Activated naive CD4-positive, alpha-beta T cell treated with anti-CD3 and anti-CD28 coated beads, Interleukin-2, amount 10 ng/mL, durations not matched to agents 7 days and 5 days (primary cell): ENCODE results near the gene SP4.
A peak's percentile ranks its signal among the peaks of the same experiment; 100 is the strongest.

Experiments
- CTCF ChIA-PET: fragments of 350-600 bp; sonication (Branson Sonifier 250); formaldehyde crosslinking; loops from one replicate; lab custom pipeline; 2021; ENCODE audit warnings: antibody characterized with exemption; lab: Charles Lee
- DNase-seq: peaks from one replicate; pipeline ENCODE4 v3.0.0-alpha.2; 2020
- H3K27ac Mint-ChIP-seq: one replicate; pipeline ENCODE4 v1.8.0; 2021; ENCODE audit warnings: mild to moderate bottlenecking, moderate library complexity, mixed read lengths
- H3K27me3 Mint-ChIP-seq: one replicate; pipeline ENCODE4 v1.8.0; 2021; ENCODE audit warnings: mild to moderate bottlenecking, mixed read lengths
- H3K36me3 Mint-ChIP-seq: one replicate; pipeline ENCODE4 v1.8.0; 2021; ENCODE audit warnings: mixed read lengths
- H3K4me1 Mint-ChIP-seq: one replicate; pipeline ENCODE4 v1.8.0; 2021; ENCODE audit warnings: mixed read lengths
- H3K4me3 Mint-ChIP-seq: one replicate; pipeline ENCODE4 v1.8.0; 2021; ENCODE audit warnings: mild to moderate bottlenecking, moderate library complexity, mixed read lengths
- H3K9me3 Mint-ChIP-seq: one replicate; pipeline ENCODE4 v1.8.0; 2021; ENCODE audit warnings: mixed read lengths

Gene SP4

GRCh38 chr7:21462081-21462480 lies 34.2 kb downstream of the SP4 start:
- H3K27ac Mint-ChIP-seq = no peak overlapping the region
- CTCF ChIA-PET = no interaction called here
- peaks cover 13% of the 10 kb centered on the region for H3K4me1 Mint-ChIP-seq
- H3K27me3 Mint-ChIP-seq = no peaks in the 10 kb centered on the region
- H3K36me3 Mint-ChIP-seq = peaks cover 61% of the 10 kb centered on the region
- no peak overlapping the region for H3K4me3 Mint-ChIP-seq
- H3K9me3 Mint-ChIP-seq = peaks cover 14% of the 10 kb centered on the region
- DNase-seq = no peak

GRCh38 chr7:21463524-21463923 lies 35.6 kb downstream of the SP4 start:
- Mint-ChIP-seq H3K27me3 (no peaks in the 10 kb centered on the region), H3K4me1 (peaks cover 13% of the 10 kb centered on the region), H3K27ac (no peak overlapping the region), H3K36me3 (peaks cover 55% of the 10 kb centered on the region), H3K4me3 (no peak overlapping the region), H3K9me3 (peaks cover 13% of the 10 kb centered on the region)
- no peak for DNase-seq
- CTCF ChIA-PET = no interaction called here

- H3K9me3 Mint-ChIP-seq = no peaks in the 10 kb centered on the region
- H3K4me1 Mint-ChIP-seq = no peaks in the 10 kb centered on the region
- no peaks in the 10 kb centered on the region for H3K27me3 Mint-ChIP-seq
- no peak overlapping the region for H3K27ac Mint-ChIP-seq
- H3K4me3 Mint-ChIP-seq = no peak overlapping the region
- CTCF ChIA-PET = no interaction called here
- DNase-seq = no peak
- H3K36me3 Mint-ChIP-seq = peaks cover 39% of the 10 kb centered on the region
These were observed 41.1 kb downstream of the SP4 start for GRCh38 chr7:21468969-21469368.

GRCh38 chr7:21469894-21470293 lies 42.0 kb downstream of the SP4 start:
- Mint-ChIP-seq H3K4me1 (no peaks in the 10 kb centered on the region), H3K9me3 (no peaks in the 10 kb centered on the region), H3K36me3 (peaks cover 41% of the 10 kb centered on the region), H3K4me3 (no peak overlapping the region), H3K27me3 (no peaks in the 10 kb centered on the region), H3K27ac (no peak overlapping the region)
- no peak for DNase-seq
- CTCF ChIA-PET = no interaction called here

GRCh38 chr7:21472029-21472428 lies 44.1 kb downstream of the SP4 start:
- no peaks in the 10 kb centered on the region for H3K9me3 Mint-ChIP-seq
- CTCF ChIA-PET = no interaction called here
- H3K4me1 Mint-ChIP-seq = no peaks in the 10 kb centered on the region
- no peak overlapping the region for H3K4me3 Mint-ChIP-seq
- H3K36me3 Mint-ChIP-seq = peaks cover 32% of the 10 kb centered on the region
- DNase-seq = no peak
- no peaks in the 10 kb centered on the region for H3K27me3 Mint-ChIP-seq
- no peak overlapping the region for H3K27ac Mint-ChIP-seq

GRCh38 chr7:21476429-21476828 lies 48.5 kb downstream of the SP4 start:
- no peak overlapping the region for H3K4me3 Mint-ChIP-seq
- CTCF ChIA-PET = no interaction called here

GRCh38 chr7:21480693-21481403 lies 53.0 kb downstream of the SP4 start:
- Mint-ChIP-seq H3K27ac (no peak overlapping the region), H3K36me3 (peaks cover 59% of the 10 kb centered on the region), H3K4me3 (no peak overlapping the region), H3K27me3 (no peaks in the 10 kb centered on the region), H3K4me1 (peaks cover 4% of the 10 kb centered on the region), H3K9me3 (no peaks in the 10 kb centered on the region)
- CTCF ChIA-PET = no interaction called here
- DNase-seq = no peak

More at GRCh38 chr7:21476429-21476828, 48.5 kb downstream of the SP4 start:
- H3K9me3 Mint-ChIP-seq = no peaks in the 10 kb centered on the region
- DNase-seq = no peak
- H3K27me3 Mint-ChIP-seq = no peaks in the 10 kb centered on the region
- no peak overlapping the region for H3K27ac Mint-ChIP-seq
- peaks cover 52% of the 10 kb centered on the region for H3K36me3 Mint-ChIP-seq
- H3K4me1 Mint-ChIP-seq = peaks cover 2% of the 10 kb centered on the region

GRCh38 chr7:21486511-21486910 lies 58.6 kb downstream of the SP4 start:
- no peak for DNase-seq
- H3K27ac Mint-ChIP-seq = no peak overlapping the region
- no peaks in the 10 kb centered on the region for H3K27me3 Mint-ChIP-seq
- peaks cover 11% of the 10 kb centered on the region for H3K9me3 Mint-ChIP-seq
- no peak overlapping the region for H3K4me3 Mint-ChIP-seq
- peaks cover 3% of the 10 kb centered on the region for H3K4me1 Mint-ChIP-seq
- CTCF ChIA-PET = no interaction called here
- H3K36me3 Mint-ChIP-seq = peaks cover 69% of the 10 kb centered on the region

GRCh38 chr7:21495731-21496130 lies 67.8 kb downstream of the SP4 start:
- H3K4me1 Mint-ChIP-seq = no peaks in the 10 kb centered on the region
- no peaks in the 10 kb centered on the region for H3K27me3 Mint-ChIP-seq
- CTCF ChIA-PET = no interaction called here
- peaks cover 72% of the 10 kb centered on the region for H3K36me3 Mint-ChIP-seq
- peaks cover 46% of the 10 kb centered on the region for H3K9me3 Mint-ChIP-seq
- no peak overlapping the region for H3K4me3 Mint-ChIP-seq
- H3K27ac Mint-ChIP-seq = no peak overlapping the region
- no peak for DNase-seq

GRCh38 chr7:21497072-21497471 lies 69.2 kb downstream of the SP4 start:
- Mint-ChIP-seq H3K9me3 (peaks cover 44% of the 10 kb centered on the region), H3K27ac (no peak overlapping the region), H3K36me3 (peaks cover 73% of the 10 kb centered on the region), H3K4me1 (no peaks in the 10 kb centered on the region), H3K27me3 (no peaks in the 10 kb centered on the region), H3K4me3 (no peak overlapping the region)
- CTCF ChIA-PET = no interaction called here
- DNase-seq = no peak

GRCh38 chr7:21500117-21500832 lies 72.4 kb downstream of the SP4 start:
- H3K4me1 Mint-ChIP-seq = peaks cover 5% of the 10 kb centered on the region
- H3K36me3 Mint-ChIP-seq = peaks cover 77% of the 10 kb centered on the region
- H3K4me3 Mint-ChIP-seq = no peak overlapping the region
- peaks cover 42% of the 10 kb centered on the region for H3K9me3 Mint-ChIP-seq
- CTCF ChIA-PET = no interaction called here
- no peak overlapping the region for H3K27ac Mint-ChIP-seq
- no peaks in the 10 kb centered on the region for H3K27me3 Mint-ChIP-seq
- no peak for DNase-seq

- no peak overlapping the region for H3K4me3 Mint-ChIP-seq
- DNase-seq = no peak
- peaks cover 49% of the 10 kb centered on the region for H3K9me3 Mint-ChIP-seq
- H3K36me3 Mint-ChIP-seq = peaks cover 83% of the 10 kb centered on the region
- H3K4me1 Mint-ChIP-seq = peaks cover 8% of the 10 kb centered on the region
- no peaks in the 10 kb centered on the region for H3K27me3 Mint-ChIP-seq
- H3K27ac Mint-ChIP-seq = no peak overlapping the region
- CTCF ChIA-PET = no interaction called here
These were observed 76.1 kb downstream of the SP4 start for GRCh38 chr7:21504021-21504420.

GRCh38 chr7:21507627-21508343 lies 79.9 kb downstream of the SP4 start:
- no peak overlapping the region for H3K27ac Mint-ChIP-seq
- peaks cover 35% of the 10 kb centered on the region for H3K9me3 Mint-ChIP-seq
- H3K36me3 Mint-ChIP-seq = peaks cover 80% of the 10 kb centered on the region
- DNase-seq = peak; percentile 37
- peaks cover 8% of the 10 kb centered on the region for H3K4me1 Mint-ChIP-seq
- H3K27me3 Mint-ChIP-seq = no peaks in the 10 kb centered on the region
- CTCF ChIA-PET = interaction anchor here (0.6 to 2.8 kb wide), 3 partner anchors 10 to 247 kb away, joined by 3 to 12 read pairs (median 3); no protein-coding TSS in a partner anchor
- H3K4me3 Mint-ChIP-seq = no peak overlapping the region

- H3K9me3 Mint-ChIP-seq = peaks cover 35% of the 10 kb centered on the region
- no peak overlapping the region for H3K27ac Mint-ChIP-seq
- peaks cover 74% of the 10 kb centered on the region for H3K36me3 Mint-ChIP-seq
- H3K4me1 Mint-ChIP-seq = peaks cover 5% of the 10 kb centered on the region
- no peak for DNase-seq
- H3K27me3 Mint-ChIP-seq = no peaks in the 10 kb centered on the region
- CTCF ChIA-PET = interaction anchor here (2.8 kb wide), 1 partner anchor 247 kb away, joined by 12 read pairs; no protein-coding TSS in a partner anchor
- H3K4me3 Mint-ChIP-seq = no peak overlapping the region
These were observed 80.7 kb downstream of the SP4 start for GRCh38 chr7:21508538-21508937.
